HAP-1 (cell line): Measurements from ENCODE around the gene UNC93B1.
"Not testable (repeated sequence)": the region's sequence is repeated elsewhere in the genome, so short reads cannot be mapped to it uniquely, and the experiment has no call there.

Source experiments
- DNase-seq, 2 experiments: peaks; one replicate each; pipeline ENCODE4 v3.0.0-alpha.2; 2016 to 2020; ENCODE audit warnings: low spot score in 2 of 2
- H3K27me3 ChIP-seq: fragments of 250-450 bp; sonication (Bioruptor Pico); 2 replicates; pipeline ENCODE4 v1.5.1; 2020; ENCODE audit warnings: low read depth, mild to moderate bottlenecking, moderate library complexity
- H3K36me3 ChIP-seq: fragments of 250-450 bp; sonication (Bioruptor Pico); replicated peaks from 2 replicates; pipeline ENCODE4 v1.5.1; 2020; ENCODE audit warnings: mild to moderate bottlenecking
- H3K4me1 ChIP-seq: fragments of 250-450 bp; sonication (Bioruptor Pico); 2 replicates; pipeline ENCODE4 v1.5.1; 2020; ENCODE audit warnings: mild to moderate bottlenecking
- H3K4me3 ChIP-seq: fragments of 250-450 bp; sonication (Bioruptor Pico); 2 replicates; pipeline ENCODE4 v1.5.1; 2020; ENCODE audit warnings: mild to moderate bottlenecking, moderate library complexity
- H3K9me3 ChIP-seq: fragments of 250-450 bp; sonication (Bioruptor Pico); 2 replicates; pipeline ENCODE4 v1.5.1; 2020; ENCODE audit warnings: mild to moderate bottlenecking, moderate library complexity
- in situ Hi-C: fragments of 300-500 bp; cut with MboI; formaldehyde crosslinking; loops from 3 replicates; pipeline ENCODE4 v1.14.3; 2020; ENCODE audit warnings: low sequenced_read_pairs, inconsistent platforms, mixed read lengths

UNC93B1 gene

GRCh38 chr11:67955461-67956007 lies 48.4 kb downstream of the UNC93B1 start:
- not testable (repeated sequence) for H3K27me3 ChIP-seq, H3K9me3 ChIP-seq, H3K36me3 ChIP-seq, H3K4me1 ChIP-seq
- peak; percentile 56 to 82 for DNase-seq
- H3K4me3 ChIP-seq, result peak overlapping the region; percentile 60
- in situ Hi-C loops, result loop anchor here (25.0 kb wide), 1 partner anchor 93 kb away; no protein-coding TSS in a partner anchor

GRCh38 chr11:67954971-67955370 lies 48.9 kb downstream of the UNC93B1 start:
- not testable (repeated sequence) for H3K9me3 ChIP-seq, H3K36me3 ChIP-seq, H3K4me1 ChIP-seq, H3K27me3 ChIP-seq
- peak overlapping the region; percentile 60 for H3K4me3 ChIP-seq
- in situ Hi-C loops, result loop anchor here (25.0 kb wide), 1 partner anchor 93 kb away; no protein-coding TSS in a partner anchor
- peak in 1 of 2 experiments; percentile 14 for DNase-seq

- H3K4me1 ChIP-seq, H3K36me3 ChIP-seq, DNase-seq, H3K4me3 ChIP-seq, H3K27me3 ChIP-seq, H3K9me3 ChIP-seq: not testable (repeated sequence)
- in situ Hi-C loops, result loop anchor here (25.0 kb wide), 1 partner anchor 92 kb away; no protein-coding TSS in a partner anchor
Measured at GRCh38 chr11:67954251-67954650, 49.6 kb downstream of the UNC93B1 start.

GRCh38 chr11:67950705-67951104 lies 53.2 kb downstream of the UNC93B1 start:
- not testable (repeated sequence) for H3K36me3 ChIP-seq, H3K9me3 ChIP-seq, DNase-seq, H3K4me3 ChIP-seq, H3K27me3 ChIP-seq, H3K4me1 ChIP-seq
- in situ Hi-C loops, result loop anchor here (25.0 kb wide), 1 partner anchor 88 kb away; no protein-coding TSS in a partner anchor

- H3K9me3 ChIP-seq, H3K36me3 ChIP-seq, H3K27me3 ChIP-seq, in situ Hi-C loops, H3K4me3 ChIP-seq, H3K4me1 ChIP-seq, DNase-seq: not testable (repeated sequence)
Measured at GRCh38 chr11:67947785-67948184, 56.1 kb downstream of the UNC93B1 start.

GRCh38 chr11:67946403-67946802 lies 57.5 kb downstream of the UNC93B1 start:
- H3K27me3 ChIP-seq, in situ Hi-C loops, H3K4me3 ChIP-seq, H3K4me1 ChIP-seq, H3K36me3 ChIP-seq, H3K9me3 ChIP-seq, DNase-seq: not testable (repeated sequence)

GRCh38 chr11:67943406-67943805 lies 60.5 kb downstream of the UNC93B1 start:
- H3K4me1 ChIP-seq, H3K4me3 ChIP-seq, H3K9me3 ChIP-seq, H3K27me3 ChIP-seq, in situ Hi-C loops, H3K36me3 ChIP-seq: not testable (repeated sequence)
- DNase-seq, result peak in 1 of 2 experiments; percentile 33
